GM23248 (cell line): Measurements from ENCODE around the gene EGLN1.

Experiments used
- EZH2 ChIP-seq: fragments of 200-600 bp; sonication (generic); IDR thresholded peaks from 2 replicates; pipeline ENCODE4 v1.6.1; 2018; ENCODE audit warnings: antibody characterized with exemption, mild to moderate bottlenecking; ENCODE audit not compliant: insufficient read depth, poor library complexity, severe bottlenecking
- EZH2phosphoT487 ChIP-seq: fragments of 200-600 bp; sonication (generic); IDR thresholded peaks from 2 replicates; pipeline ENCODE4 v1.6.1; 2018; ENCODE audit warnings: antibody characterized with exemption, moderate library complexity, mild to moderate bottlenecking, low read depth; ENCODE audit not compliant: insufficient read depth

GRCh38 chr1:231410036-231410612, 12.0 kb downstream of the EGLN1 start:
- TF ChIP-seq EZH2 (no peak), EZH2phosphoT487 (no peak)
